Measurements from ENCODE around the gene MISFA.

The MISFA gene

GRCh38 chr11:18611196-18611595, 11.6 kb downstream of the MISFA start:
- Histone ChIP-seq H3K9me3 (ENCODE audit: control insufficient read depth, insufficient read depth, low read length) (no peaks in the 10 kb centered on the region), H3K9me2 (replicated peaks; ENCODE audit: control insufficient read depth, low read length) (no peaks in the 10 kb centered on the region), H3K79me2 (ENCODE audit: control insufficient read depth, low read length) (no peaks in the 10 kb centered on the region), H3K4me2 (ENCODE audit: low read length) (no peak overlapping the region), H3K27ac (ENCODE audit: low read depth, low read length) (no peak overlapping the region), H4K20me1 (ENCODE audit: control insufficient read depth, insufficient read depth, low read depth, low read length) (no peaks in the 10 kb centered on the region), H3F3A (ENCODE audit: control insufficient read depth, insufficient read depth) (peaks cover 9% of the 10 kb centered on the region; the same call in 1 of the 2 replicates), H3K36me3 (ENCODE audit: control insufficient read depth, low read length) (peaks cover 52% of the 10 kb centered on the region), H3K4me1 (ENCODE audit: control insufficient read depth, low read length) (peaks cover 5% of the 10 kb centered on the region), H3K4me3 (ENCODE audit: low read length) (no peak overlapping the region), H3K27me3 (ENCODE audit: control insufficient read depth, low read length) (no peaks in the 10 kb centered on the region)
- TF ChIP-seq CTCF (IDR thresholded peaks at IDR 0.05; ENCODE audit: low read depth, low read length, poor library complexity, severe bottlenecking) (no peak), EZH2phosphoT487 (IDR thresholded peaks at IDR 0.05; ENCODE audit: borderline replicate concordance, low read length) (no peak)

GRCh38 chr11:18612394-18612793, 12.8 kb downstream of the MISFA start:
- peaks cover 5% of the 10 kb centered on the region for H3K4me1 ChIP-seq (ENCODE audit: control insufficient read depth, low read length)
- no peak overlapping the region for H3K27ac ChIP-seq (ENCODE audit: low read depth, low read length)
- peaks cover 51% of the 10 kb centered on the region for H3K36me3 ChIP-seq (ENCODE audit: control insufficient read depth, low read length)
- H3K4me2 ChIP-seq (ENCODE audit: low read length) = no peak overlapping the region
- no peaks in the 10 kb centered on the region for H3K9me2 ChIP-seq (replicated peaks; ENCODE audit: control insufficient read depth, low read length)
- H3K9me3 ChIP-seq (ENCODE audit: control insufficient read depth, insufficient read depth, low read length) = no peaks in the 10 kb centered on the region
- H4K20me1 ChIP-seq (ENCODE audit: control insufficient read depth, insufficient read depth, low read depth, low read length) = no peaks in the 10 kb centered on the region
- no peaks in the 10 kb centered on the region for H3K27me3 ChIP-seq (ENCODE audit: control insufficient read depth, low read length)
- peaks cover 9% of the 10 kb centered on the region; the same call in 1 of the 2 replicates for H3F3A ChIP-seq (ENCODE audit: control insufficient read depth, insufficient read depth)
- H3K79me2 ChIP-seq (ENCODE audit: control insufficient read depth, low read length) = peaks cover 9% of the 10 kb centered on the region
- TF ChIP-seq CTCF (IDR thresholded peaks at IDR 0.05; ENCODE audit: low read depth, low read length, poor library complexity, severe bottlenecking) (no peak), EZH2phosphoT487 (IDR thresholded peaks at IDR 0.05; ENCODE audit: borderline replicate concordance, low read length) (no peak)
- H3K4me3 ChIP-seq (ENCODE audit: low read length) = no peak overlapping the region

GRCh38 chr11:18614667-18615066, 15.1 kb downstream of the MISFA start:
- TF ChIP-seq EZH2phosphoT487 (IDR thresholded peaks at IDR 0.05; ENCODE audit: borderline replicate concordance, low read length) = no peak
- TF ChIP-seq CTCF (IDR thresholded peaks at IDR 0.05; ENCODE audit: low read depth, low read length, poor library complexity, severe bottlenecking) = no peak
- Histone ChIP-seq H3K36me3 (ENCODE audit: control insufficient read depth, low read length) (peaks cover 33% of the 10 kb centered on the region), H4K20me1 (ENCODE audit: control insufficient read depth, insufficient read depth, low read depth, low read length) (no peaks in the 10 kb centered on the region)

More at GRCh38 chr11:18614667-18615066, 15.1 kb downstream of the MISFA start:
- no peak overlapping the region for H3K27ac ChIP-seq (ENCODE audit: low read depth, low read length)
- H3F3A ChIP-seq (ENCODE audit: control insufficient read depth, insufficient read depth) = peaks cover 5% of the 10 kb centered on the region; the same call in 1 of the 2 replicates
- H3K4me3 ChIP-seq (ENCODE audit: low read length) = no peak overlapping the region
- H3K27me3 ChIP-seq (ENCODE audit: control insufficient read depth, low read length) = no peaks in the 10 kb centered on the region
- peaks cover 31% of the 10 kb centered on the region for H3K79me2 ChIP-seq (ENCODE audit: control insufficient read depth, low read length)
- no peaks in the 10 kb centered on the region for H3K9me2 ChIP-seq (replicated peaks; ENCODE audit: control insufficient read depth, low read length)
- peaks cover 10% of the 10 kb centered on the region for H3K4me1 ChIP-seq (ENCODE audit: control insufficient read depth, low read length)
- no peak overlapping the region for H3K4me2 ChIP-seq (ENCODE audit: low read length)
- H3K9me3 ChIP-seq (ENCODE audit: control insufficient read depth, insufficient read depth, low read length) = no peaks in the 10 kb centered on the region
